Measurements from ENCODE around the gene WDR43.

GRCh38 chr2:28974252-28974651 is 79.8 kb downstream of the WDR43 start:
- no peak for TF ChIP-seq EP300 (IDR thresholded peaks at IDR 0.05)
- TF ChIP-seq, protein P1, sequence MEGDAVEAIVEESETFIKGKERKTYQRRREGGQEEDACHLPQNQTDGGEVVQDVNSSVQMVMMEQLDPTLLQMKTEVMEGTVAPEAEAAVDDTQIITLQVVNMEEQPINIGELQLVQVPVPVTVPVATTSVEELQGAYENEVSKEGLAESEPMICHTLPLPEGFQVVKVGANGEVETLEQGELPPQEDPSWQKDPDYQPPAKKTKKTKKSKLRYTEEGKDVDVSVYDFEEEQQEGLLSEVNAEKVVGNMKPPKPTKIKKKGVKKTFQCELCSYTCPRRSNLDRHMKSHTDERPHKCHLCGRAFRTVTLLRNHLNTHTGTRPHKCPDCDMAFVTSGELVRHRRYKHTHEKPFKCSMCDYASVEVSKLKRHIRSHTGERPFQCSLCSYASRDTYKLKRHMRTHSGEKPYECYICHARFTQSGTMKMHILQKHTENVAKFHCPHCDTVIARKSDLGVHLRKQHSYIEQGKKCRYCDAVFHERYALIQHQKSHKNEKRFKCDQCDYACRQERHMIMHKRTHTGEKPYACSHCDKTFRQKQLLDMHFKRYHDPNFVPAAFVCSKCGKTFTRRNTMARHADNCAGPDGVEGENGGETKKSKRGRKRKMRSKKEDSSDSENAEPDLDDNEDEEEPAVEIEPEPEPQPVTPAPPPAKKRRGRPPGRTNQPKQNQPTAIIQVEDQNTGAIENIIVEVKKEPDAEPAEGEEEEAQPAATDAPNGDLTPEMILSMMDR (IDR thresholded peaks at IDR 0.05), result no peak
- no peak for TF ChIP-seq POLR2A (IDR thresholded peaks at IDR 0.05; ENCODE audit: low read depth)
- TF ChIP-seq POLR2AphosphoS5 (IDR thresholded peaks at IDR 0.05), result no peak
